Measurements from ENCODE around the gene C1orf50.
"Not testable (repeated sequence)": the region's sequence is repeated elsewhere in the genome, so short reads cannot be mapped to it uniquely, and the experiment has no call there.

Gene C1orf50

GRCh38 chr1:42766741-42767509 is at the start of gene C1orf50, which contains the start of gene P3H1:
TSS of gene C1orf50 (plus strand) at chr1:42767249. CDS start at chr1:42767312, 63 bp downstream.
TSS of gene P3H1 (minus strand) at chr1:42767028. CDS start at chr1:42766971, 57 bp downstream.
- DNase-seq: peak; percentile 99

GRCh38 chr1:42720868-42721267 is 46.2 kb upstream of the C1orf50 start:
- DNase-seq: peak; percentile 96

DNA sequence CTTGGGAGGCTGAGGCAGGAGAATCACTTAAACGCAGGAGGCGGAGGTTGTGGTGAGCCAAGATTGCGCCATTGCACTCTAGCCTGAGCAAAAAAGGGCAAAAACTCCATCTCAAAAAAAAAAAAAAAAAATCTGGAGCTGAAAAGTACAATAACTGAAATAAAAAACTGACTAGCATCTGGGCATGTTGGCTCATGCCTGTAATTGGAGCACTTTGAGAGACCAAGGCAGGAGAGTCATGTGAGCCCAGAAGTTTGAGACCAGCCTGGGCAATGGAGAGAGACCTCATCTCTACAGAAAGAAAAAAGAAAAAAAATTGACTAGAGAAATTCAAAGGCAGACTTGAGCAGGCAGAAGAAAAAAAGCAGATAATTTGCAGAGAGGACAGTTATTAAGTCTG is 45.1 kb upstream of the C1orf50 start:
- DNase-seq: no peak

- not testable (repeated sequence) for DNase-seq
Measured at GRCh38 chr1:42722403-42722802, 44.6 kb upstream of the C1orf50 start.

GRCh38 chr1:42723511-42723910 is 43.5 kb upstream of the C1orf50 start:
- DNase-seq: no peak

DNA sequence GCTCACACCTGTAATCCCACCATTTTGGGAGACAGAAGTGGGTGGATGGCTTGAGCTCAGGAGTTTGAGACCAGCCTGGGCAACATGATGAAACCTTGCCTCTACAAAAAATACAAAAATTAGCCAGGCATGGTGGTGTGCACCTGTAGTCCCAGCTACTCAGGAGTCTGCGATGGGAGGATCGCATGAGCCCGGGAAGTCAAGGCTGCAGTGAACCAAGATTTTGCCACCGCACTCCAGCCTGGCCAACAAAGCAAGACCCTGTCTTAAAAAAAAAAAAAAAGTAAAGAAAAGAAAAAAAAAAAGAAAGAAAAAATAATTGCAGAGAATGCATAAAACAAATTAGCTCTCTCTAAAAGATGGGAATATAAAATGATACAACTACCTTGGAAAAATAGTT is 41.2 kb upstream of the C1orf50 start:
- DNase-seq: not testable (repeated sequence)

DNA sequence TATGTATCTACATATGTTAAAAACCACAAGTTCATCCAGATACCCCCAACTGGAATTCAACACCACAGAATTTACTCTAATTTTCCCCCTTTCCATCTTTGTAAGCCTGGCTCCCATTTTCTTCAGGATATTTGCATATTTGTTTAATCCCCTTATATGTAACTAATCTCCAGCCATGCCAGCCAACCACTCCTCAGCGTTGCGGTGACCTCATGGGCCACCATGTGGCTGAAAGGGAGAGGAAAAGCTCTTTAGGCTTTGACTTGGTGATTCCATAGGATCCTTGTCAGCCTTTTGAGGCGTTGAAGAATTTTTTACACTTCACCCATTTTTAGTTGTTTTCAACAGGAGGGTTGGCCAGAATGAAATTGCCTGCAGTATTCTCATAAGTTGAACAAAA is 37.0 kb upstream of the C1orf50 start:
- DNase-seq: peak; percentile 21

DNA sequence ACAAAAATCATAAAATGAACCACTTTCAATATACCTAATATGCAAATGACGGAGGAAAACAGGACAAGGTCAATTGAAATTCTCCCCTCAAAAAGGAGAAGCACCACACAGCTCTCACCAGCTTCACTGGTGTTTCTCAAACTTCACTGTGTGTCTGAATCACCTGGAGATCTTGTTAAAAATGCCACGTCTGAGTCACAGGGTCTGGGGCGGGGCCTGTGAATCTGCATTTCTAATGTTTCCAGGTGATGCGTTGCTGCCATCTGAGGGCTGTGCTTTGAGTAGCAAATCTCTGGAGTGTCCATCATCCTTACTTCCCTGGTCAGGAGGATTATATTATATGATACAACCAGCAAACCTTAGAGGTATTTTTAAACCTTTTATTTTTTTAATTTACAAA is 36.1 kb upstream of the C1orf50 start:
- DNase-seq: peak; percentile 89

DNA sequence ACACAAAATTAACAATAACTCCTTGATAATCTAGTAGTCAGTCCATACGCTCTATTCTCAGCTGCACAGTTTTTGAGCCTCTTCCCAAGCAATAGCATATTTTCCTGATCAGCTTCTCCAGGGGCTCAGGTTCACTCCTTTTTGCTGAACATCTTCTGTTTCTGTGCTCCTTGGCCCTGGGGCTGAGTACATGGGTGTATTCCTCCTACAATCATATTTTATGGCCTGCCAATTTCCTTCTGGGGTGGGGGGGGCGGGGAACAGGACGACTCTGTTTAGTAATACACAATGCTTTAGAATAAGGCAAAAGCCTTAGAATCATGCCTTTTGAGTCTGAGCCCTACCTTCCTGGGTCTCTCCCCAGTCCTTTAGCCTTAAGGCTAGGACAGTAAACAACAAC is 35.5 kb upstream of the C1orf50 start:
- DNase-seq: no peak

GRCh38 chr1:42732126-42732680 is 34.8 kb upstream of the C1orf50 start:
- no peak for DNase-seq

GRCh38 chr1:42733415-42734200 is 33.4 kb upstream of the C1orf50 start:
- no peak for DNase-seq

- DNase-seq: no peak
Measured at GRCh38 chr1:42734201-42735035, 32.6 kb upstream of the C1orf50 start.

GRCh38 chr1:42735056-42735455 is 32.0 kb upstream of the C1orf50 start:
- no peak for DNase-seq

GRCh38 chr1:42735477-42736105 is 31.5 kb upstream of the C1orf50 start:
- DNase-seq: no peak

DNA sequence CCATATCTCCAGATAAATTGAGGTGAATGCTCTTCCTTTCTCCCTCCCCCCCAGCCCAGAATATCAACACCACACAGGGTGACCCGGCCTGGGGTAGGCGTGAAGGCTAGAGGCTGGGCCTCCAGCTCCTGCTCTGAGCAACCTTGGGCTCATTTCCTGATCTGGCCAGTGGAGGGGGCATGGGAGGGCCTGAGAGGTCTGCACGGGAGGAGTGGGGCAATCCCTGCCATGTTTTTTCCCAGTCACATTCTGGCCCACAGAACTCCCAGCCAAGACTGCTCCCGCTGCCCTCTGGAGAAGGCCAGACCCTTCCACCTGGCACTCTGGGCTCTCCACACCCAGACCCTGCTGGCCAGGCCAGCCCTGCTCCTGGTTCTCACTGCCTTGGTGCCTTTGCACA is 30.9 kb upstream of the C1orf50 start:
- DNase-seq: peak; percentile 43

GRCh38 chr1:42736571-42737200 is 30.4 kb upstream of the C1orf50 start:
- no peak for DNase-seq

DNA sequence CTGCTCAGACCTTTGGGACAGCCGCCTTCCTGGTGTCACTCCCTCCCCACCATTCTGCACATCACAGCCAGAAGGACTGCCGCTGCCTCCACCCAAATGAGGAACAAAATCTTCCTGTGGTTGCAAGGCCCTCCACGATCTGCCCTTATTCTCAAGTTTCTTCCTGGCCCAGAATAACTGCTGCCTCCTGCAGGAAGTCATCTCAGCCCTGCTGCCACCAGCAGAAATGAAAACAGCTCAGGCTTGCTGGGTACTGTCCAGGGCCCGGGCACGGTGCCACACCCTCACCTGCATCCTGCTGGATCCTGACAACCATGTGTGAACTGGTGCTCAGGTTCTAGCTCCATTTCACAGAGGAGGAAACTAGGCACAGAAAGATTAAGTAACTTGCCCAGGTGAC is 29.8 kb upstream of the C1orf50 start:
- peak; percentile 36 for DNase-seq

DNA sequence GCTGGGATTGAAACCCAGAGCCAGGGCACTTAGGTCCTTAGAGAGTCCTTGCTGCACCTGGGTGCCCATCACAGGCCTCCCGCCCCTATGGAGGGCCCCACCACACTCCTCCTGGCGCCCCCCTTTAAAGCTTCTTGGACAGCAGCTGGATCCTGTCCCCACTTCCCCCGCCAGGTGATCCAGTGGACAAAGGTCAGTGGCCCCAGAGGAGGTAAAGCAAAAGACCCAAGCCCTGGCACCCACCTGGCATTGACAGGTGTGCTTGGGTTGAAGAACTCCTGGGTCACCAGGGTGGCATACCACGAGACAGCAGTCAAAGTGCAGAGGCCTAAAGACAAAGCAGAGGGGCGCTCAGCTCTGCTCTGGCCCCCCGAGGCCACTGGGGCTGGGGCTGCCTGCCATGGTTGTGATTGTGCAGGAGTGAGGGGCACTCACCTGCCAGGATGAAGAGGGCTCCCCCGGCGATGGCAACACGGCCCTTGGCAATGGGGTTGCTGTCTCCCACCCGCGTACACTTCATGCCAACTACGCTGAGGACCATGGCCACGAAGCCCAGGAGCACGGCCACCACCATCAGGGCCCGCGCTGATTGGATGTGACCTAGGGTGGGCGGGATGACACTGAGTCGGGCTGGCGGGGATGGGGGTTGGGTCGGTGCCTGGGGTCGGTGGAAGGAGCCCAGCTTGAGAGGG is 28.9 kb upstream of the C1orf50 start:
- no peak for DNase-seq

DNA sequence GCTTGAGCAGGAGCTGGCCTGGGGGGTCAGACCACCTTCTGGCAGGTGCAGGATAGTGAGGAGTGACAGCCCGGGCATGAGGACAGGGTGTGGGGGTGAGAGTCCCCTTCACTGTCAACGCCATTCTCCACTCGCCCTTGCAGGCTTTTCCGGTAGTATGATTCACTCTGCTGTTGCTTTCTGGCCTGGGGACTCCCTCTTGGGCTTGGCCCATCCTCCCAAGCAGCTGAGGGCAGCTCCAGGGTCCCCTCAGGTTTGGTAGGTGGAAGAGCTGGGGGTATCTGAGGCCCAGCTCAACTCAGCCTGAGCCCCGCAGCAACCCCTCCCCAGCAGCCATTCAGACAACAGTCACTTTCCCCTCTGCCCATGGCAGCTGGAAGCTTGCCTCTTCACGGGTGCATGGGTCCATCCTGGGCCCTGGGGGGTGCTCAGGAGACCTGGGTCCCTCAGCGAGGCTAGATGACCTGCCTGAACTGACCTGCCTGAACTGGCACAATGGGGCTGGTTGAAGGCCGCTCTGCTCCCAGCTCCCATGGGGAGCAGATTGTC is 28.3 kb upstream of the C1orf50 start:
- no peak for DNase-seq

DNA sequence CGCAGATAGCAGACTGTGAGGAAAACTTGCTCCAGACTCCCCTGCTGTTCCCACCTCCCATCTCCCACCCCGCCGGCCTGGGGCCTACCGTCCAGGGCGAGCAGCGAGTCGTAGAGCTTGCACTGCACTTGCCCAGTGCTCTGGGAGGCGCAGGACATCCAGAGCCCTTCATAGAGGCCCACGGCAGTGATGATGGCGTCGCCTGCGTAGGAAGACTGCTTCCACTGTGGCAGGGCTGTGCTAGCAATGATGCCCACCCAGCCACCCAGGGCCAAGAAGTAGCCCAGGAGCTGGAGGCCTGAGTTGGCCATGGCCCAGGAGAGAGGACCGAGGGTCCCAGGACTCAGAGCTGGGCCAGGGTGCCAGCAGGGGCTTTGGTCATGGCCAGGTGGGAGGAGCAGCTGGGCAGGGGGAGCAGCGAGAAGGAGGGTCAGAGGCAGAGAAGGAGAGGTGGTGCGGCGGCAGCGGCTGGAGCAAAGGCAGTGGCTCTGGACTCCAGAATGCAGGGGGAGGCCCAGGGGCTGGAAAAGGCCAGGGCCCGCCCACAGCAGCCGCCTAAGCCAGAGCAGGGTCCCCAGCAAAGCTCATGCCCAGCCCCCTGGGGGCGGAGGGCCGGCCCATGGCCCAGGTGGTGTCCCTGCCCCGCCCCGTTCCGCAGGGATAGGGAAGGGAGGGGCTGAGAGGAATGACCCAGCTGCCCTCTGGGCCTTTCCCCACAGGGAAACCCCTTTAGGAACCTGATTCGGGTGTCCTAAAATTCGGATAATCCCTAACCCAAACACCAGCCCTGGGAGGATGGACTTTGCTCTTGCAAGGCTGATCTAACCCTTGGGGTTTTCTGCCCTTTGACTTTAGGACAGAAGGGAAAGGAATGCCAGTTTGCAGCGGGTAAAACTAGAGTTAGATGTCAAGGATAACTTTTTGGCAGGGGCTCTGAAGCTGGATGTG is 27.0 kb upstream of the C1orf50 start, which contains the start of gene CLDN19:
TSS of gene CLDN19 (minus strand) at position 484 of the 948 bp plus-strand sequence. CDS start at position 311, 173 bp downstream.
- DNase-seq: no peak

Data from DMS53 (cell line).